Amygdala (tissue), 56 donors: ENCODE results near the gene PSME2.
"Not testable (repeated sequence)": the region's sequence is repeated elsewhere in the genome, so short reads cannot be mapped to it uniquely, and the experiment has no call there.

Experiments
- DNase-seq, 56 donors: peaks; one replicate each; lab custom pipeline; 2025; lab: John Stamatoyannopoulos, UW

The PSME2 gene

GRCh38 chr14:24117179-24117578 is 29.2 kb downstream of the PSME2 start:
- no peak for DNase-seq

DNA sequence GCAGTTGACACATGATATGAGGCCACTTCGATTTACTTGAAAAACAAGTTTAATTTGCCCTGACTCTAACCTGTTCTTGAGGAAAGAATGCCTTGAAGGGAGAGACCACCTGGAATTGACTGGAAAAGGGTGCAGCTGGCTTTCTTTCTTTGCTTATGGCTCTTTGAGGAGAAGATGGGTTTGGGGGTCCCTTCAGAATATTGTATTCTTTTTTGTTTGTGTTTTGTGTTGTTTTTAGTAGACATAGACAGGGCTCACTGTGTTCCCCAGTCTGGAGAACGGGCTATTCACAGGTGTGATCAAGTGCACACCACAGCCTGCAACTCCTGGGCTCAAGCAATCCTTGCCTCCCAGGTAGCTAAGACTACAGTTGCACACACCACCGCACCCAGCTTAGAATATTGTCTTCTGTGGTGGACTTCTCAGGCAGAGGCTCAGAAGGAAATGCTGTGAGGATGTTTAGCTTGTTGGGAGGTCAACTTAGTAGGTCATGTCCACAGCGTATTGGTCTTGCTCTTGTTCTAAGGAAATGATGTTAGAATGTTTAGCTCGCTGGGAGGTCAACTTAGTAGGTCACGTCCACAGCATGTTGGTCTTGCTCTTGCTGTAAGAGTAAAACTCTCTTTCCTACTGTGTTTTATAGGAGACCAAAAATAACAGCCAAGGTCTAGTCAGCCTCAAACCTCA is 30.1 kb downstream of the PSME2 start:
- no peak for DNase-seq

DNA sequence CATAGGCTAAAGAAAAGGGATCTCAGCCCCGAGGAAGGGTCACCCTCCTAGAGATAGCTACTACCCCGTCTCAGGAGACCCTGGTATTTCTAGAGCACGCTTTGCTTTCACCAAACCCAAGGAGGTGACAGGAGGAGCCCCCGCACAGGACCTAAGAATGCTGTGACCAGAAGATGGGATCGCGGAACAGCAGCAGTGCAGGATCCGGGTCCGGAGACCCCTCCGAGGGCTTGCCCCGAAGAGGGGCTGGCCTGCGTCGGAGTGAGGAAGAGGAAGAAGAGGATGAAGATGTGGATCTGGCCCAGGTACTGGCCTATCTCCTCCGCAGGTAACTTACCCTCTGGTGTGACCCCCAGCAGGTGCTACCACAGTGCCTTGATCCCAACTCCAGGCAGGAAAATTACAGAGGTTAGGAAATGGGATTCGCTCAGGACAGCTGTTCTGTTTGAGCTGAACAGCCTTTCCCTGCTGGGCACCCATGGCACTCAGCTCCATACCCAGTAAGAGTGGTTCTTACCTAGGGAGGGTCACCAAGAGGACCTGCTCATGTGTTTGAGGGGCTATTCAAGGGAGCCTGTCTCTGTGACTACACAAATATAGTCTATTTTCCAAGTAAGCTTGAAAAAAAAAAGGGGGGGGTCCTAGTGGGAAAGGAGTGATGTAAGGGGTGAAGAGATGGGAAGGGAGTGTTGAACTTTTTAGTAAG is 30.8 kb downstream of the PSME2 start:
- DNase-seq, result no peak

DNA sequence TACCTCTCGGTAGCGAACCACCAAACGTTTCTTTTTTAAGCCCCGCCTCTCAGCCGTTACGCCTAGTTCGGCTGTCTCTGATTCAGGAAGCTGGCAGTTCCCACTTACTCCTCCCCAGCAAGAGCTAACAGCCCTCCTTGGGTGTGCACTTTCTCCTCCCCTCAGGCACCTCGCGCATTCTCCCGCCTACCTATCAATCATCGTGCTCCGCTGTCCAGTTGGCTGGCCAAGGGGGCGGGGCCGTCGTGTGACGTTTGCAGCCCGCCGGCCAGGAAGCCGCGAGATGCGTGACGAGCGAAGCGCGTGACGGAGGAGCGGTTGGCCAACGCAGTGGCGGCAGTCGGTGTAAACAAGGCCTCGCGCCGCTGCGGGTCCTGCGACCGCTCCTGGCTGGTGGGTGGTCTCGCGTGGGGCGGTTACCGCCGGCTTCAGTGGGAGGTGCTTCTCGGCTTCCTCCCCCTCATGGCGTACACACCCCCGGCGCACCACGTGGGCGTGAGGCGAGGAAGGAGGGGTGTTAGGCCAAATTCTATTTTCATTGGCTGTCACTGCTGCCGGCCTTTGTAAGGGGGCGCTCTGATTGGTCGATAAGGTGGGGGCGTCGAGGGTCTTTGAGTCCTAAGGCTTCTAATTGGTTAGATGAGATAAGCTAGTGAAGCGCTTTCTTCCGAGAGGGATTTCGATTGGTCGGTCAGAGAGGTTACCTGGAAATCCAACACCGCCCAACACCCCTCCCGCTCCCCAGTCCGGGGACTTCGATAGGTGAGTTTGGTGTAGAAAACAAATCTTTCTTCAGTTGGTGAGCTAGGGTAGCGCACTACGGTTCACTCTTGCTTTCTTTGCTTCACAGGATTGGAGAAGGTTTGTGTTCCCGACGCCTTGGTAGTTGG is 31.6 kb downstream of the PSME2 start, which contains the start of the genes DCAF11 and NRL:
TSS of gene DCAF11 (plus strand) at position 246 of the 890 bp plus-strand sequence. CDS start 818 bp downstream, outside the sequence.
TSS of gene NRL (minus strand) at position 418 of the 890 bp plus-strand sequence. CDS start 32,101 bp downstream, outside the sequence.
- DNase-seq, result peak; percentile 93 to 100 (median 99)

GRCh38 chr14:24113801-24114531 is 32.4 kb downstream of the PSME2 start:
- DNase-seq, result peak in 53 of 56 donors; percentile 60 to 95 (median 85)

- DNase-seq, result no peak
These were observed 33.0 kb downstream of the PSME2 start for GRCh38 chr14:24113379-24113800.

DNA sequence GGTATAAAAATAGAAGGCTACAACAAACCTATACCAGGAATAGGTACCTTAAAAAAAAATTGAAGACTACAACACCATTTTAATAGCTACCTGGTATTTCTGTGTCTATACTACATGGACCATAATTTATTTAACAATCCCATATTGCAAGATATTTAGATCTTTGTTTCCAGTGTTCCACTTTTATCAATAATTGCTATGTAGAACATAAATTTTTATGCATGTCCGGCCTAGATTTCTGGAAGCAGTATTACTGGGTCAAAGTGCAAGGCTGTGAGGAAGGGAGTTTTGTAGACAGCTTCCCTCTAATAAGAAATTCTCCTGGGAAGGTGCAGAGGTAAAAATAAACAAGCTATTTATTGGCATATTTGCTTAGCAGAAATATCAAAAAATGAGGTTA is 35.9 kb downstream of the PSME2 start:
- DNase-seq, result no peak

- DNase-seq, result no peak
These were observed 36.4 kb downstream of the PSME2 start for GRCh38 chr14:24110060-24110459.

GRCh38 chr14:24108336-24108874 is 38.0 kb downstream of the PSME2 start:
- no peak for DNase-seq

DNA sequence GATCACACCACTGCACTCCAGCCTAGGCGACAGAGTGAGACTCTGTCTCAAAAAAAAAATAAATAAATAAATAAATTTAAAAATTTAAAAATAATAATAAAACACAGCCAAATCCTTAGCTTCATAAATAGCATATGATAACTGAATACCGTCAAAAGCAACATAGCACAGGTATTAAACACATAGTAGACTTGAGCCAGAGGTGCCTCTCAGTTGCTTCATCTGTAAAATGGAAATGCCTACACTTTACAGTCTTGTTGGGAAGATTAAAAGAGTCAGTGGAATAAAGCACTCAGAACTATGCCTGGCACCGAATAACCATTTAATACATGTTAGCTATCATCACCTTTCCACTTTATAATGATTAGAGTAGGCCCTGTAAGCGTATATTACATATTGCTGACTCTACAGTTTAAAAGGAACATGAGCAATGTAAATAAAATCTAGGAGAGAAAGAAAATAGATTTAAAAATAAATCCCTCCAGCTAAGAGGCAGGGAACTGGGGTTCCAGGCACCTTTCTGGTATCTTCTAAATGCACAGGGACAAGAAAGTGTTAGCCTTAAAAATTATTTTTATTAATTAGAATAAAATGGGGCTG is 39.6 kb downstream of the PSME2 start:
- DNase-seq, result no peak

- not testable (repeated sequence) for DNase-seq
These were observed 40.7 kb downstream of the PSME2 start for GRCh38 chr14:24105609-24106239.

DNA sequence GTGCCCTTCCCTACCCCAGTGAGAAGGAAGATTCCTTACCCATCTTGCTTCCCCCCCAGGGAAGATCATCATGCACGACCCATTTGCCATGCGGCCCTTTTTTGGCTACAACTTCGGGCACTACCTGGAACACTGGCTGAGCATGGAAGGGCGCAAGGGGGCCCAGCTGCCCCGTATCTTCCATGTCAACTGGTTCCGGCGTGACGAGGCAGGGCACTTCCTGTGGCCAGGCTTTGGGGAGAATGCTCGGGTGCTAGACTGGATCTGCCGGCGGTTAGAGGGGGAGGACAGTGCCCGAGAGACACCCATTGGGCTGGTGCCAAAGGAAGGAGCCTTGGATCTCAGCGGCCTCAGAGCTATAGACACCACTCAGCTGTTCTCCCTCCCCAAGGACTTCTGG is 43.0 kb downstream of the PSME2 start:
- no peak for DNase-seq

GRCh38 chr14:24102357-24103048 is 43.9 kb downstream of the PSME2 start:
- no peak for DNase-seq

DNA sequence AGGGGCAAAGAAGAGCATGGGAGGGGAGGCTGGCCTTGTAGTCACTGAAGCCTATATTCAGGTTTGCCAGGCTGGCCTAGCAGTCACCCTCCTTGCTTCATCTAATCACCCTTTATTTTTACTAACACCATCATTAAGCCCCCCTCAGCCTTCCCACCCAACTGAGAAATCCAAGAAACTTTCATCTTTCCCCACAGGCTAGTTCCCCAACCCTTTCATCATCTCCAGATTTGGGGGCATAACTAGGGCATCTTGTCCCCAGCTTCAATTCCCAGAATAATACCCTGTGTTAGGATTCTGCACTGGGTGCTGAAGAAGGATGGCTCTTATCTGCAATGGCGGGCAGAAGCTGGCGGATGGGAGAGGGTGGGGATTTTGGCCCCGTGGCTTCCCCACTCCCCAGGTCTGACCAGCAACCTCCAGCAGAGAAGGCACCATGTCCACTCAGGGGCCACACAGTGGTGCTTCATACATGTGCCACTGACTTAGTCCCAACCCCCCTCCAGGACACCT is 45.4 kb downstream of the PSME2 start:
- no peak for DNase-seq

DNA sequence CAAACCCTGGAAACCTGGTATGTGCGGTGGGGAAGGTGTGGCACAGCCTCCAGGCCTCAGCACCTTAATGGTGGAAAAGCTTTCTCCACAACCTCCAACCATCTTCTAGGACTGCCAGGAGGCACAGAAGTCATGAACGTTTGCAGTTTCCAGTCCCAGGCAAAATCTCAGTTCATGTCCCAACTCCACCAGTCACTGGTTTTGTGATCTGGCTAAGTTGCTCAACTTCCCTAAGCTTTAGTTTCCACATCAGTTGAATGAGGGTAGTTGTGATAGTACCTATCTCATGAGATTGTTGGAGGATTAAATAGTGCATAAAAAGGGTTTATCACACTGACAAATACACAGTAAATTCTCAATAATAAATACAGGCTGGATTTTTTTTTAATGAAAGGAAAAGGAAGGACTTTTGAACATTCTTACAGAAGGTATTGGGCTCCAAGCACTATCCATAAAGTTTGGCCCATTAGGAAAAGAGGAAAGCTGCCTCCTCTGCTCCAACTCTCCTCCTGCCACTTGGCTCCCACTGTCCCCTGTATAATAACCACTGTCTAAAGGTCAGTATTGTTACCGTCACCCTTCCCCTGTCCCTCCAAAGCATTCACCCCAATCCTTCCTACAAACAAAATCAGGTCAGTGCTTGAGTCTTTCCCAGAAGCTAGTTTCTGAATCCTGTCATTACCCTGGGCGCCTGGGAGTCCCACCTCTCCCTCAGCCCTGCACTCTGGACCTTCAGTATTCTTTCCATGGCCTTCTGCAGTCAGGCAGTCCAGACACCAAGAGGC is 46.0 kb downstream of the PSME2 start:
- no peak for DNase-seq

- peak in 6 of 56 donors; percentile 6 to 54 (median 16) for DNase-seq
These were observed 47.2 kb downstream of the PSME2 start for GRCh38 chr14:24098927-24099813.
